Thyroid gland (tissue), 4 donors: ENCODE measurements around the gene CFAP20DC.

Experiments
- CTCF ChIP-seq, 6 experiments: fragments of 200-600 bp in 3 of 6; fragments of 450-650 bp in 3 of 6; sonication (generic) in 3 of 6; IDR thresholded peaks; one replicate each; pipeline ENCODE4 v1.5.1; 2016 to 2019; ENCODE audit warnings: antibody characterized with exemption in 6 of 6, mild to moderate bottlenecking in 2 of 6, inconsistent platforms in 1 of 6, moderate library complexity in 1 of 6
- POLR2A ChIP-seq, 2 donors: fragments of 450-650 bp; IDR thresholded peaks; one replicate each; pipeline ENCODE4 v1.6.1; 2017; ENCODE audit warnings: antibody characterized with exemption in 2 of 2, mild to moderate bottlenecking in 2 of 2, moderate library complexity in 1 of 2

- TF ChIP-seq CTCF (IDR thresholded peaks at IDR 0.05) = no peak
- no peak for TF ChIP-seq POLR2A (IDR thresholded peaks at IDR 0.05)
Observed at GRCh38 chr3:58993547-58993946, 56.3 kb downstream of the CFAP20DC start.
